Epidermal melanocyte (primary cell): ENCODE measurements around the gene NIN.

Experiments used
- DNase-seq: peaks from one replicate; pipeline ENCODE4 v3.0.0; 2011; ENCODE audit warnings: low spot score; ENCODE audit not compliant: insufficient read length

The NIN gene

DNA sequence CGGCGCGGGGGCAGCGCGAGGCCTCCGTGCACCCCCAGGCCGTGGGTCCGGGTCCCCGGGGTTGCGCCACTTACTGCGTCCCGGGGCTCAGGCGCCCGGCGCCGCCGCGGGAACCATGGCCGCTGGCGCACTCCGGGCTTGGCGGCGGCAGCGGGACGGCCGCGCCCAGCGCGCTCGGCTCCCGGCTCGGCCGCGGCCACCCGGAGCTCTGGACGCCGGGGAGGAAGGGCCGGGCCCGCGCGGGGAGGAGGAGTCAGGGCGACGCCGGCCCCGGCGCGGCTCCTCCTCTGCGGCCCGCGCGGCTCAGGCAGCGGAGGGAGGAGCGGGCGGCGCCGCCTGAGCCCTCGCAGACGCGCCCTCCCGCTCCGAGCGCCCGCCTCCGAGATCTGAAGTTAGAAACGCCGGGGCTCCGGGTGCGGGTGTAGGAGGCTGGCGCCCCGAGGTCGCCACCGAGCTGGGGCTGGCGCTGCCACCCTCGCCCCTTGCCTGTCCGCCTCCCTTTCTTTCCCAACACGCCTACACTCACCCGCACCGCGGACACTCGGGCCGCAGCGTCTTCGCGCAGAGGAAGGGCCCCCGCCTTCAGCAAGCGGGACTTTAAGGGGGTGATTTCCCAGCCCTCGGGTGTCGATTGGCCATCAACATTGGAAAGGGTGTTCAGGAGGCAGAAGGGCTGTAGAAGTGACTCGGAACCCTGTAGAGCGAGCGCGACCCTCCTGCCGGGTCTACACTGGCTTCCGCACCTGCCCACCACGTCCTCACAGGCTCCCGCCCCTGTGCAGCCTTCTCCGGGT lies at the start of gene NIN:
TSS of gene NIN (minus strand) at position 231 of the 794 bp plus-strand sequence. CDS start 9,106 bp downstream, outside the sequence.
- peak; percentile 52 for DNase-seq

- DNase-seq = no peak
Measured at GRCh38 chr14:50875359-50876070, 44.6 kb upstream of the NIN start.

- no peak for DNase-seq
Measured at GRCh38 chr14:50874757-50875156, 43.8 kb upstream of the NIN start.

- DNase-seq = no peak
Measured at GRCh38 chr14:50871914-50872732, 41.2 kb upstream of the NIN start, which contains the start of gene ABHD12B. ABHD12B (plus strand) TSS chr14:50872053; CDS start chr14:50872175, 122 bp downstream.

GRCh38 chr14:50871228-50871627 lies 40.3 kb upstream of the NIN start:
- DNase-seq = no peak

- no peak for DNase-seq
Measured at GRCh38 chr14:50865391-50866076, 34.6 kb upstream of the NIN start.

DNA sequence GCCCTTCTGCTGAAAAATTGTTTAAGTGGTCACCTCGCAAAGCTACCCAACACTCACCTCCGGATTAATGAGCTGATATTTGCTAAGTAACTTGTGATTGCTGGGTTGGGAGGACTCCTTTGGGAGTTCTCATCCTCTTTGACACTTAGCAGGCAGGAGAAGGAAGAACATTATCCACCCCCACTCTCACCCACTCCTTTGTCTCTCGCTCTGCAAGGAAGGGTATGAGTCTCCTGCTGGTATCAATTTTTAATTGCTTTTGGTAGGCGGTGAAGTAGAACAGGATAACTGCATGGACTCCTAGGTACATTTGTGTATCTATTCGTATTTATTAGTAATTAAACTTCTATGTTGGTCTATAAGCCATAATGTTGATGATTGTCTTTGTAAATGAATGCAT lies 34.0 kb upstream of the NIN start:
- peak; percentile 11 for DNase-seq

GRCh38 chr14:50864237-50864636 lies 33.3 kb upstream of the NIN start:
- DNase-seq = no peak

GRCh38 chr14:50862036-50862570 lies 31.1 kb upstream of the NIN start:
- no peak for DNase-seq

GRCh38 chr14:50860478-50861086 lies 29.6 kb upstream of the NIN start:
- DNase-seq = peak; percentile 77

DNA sequence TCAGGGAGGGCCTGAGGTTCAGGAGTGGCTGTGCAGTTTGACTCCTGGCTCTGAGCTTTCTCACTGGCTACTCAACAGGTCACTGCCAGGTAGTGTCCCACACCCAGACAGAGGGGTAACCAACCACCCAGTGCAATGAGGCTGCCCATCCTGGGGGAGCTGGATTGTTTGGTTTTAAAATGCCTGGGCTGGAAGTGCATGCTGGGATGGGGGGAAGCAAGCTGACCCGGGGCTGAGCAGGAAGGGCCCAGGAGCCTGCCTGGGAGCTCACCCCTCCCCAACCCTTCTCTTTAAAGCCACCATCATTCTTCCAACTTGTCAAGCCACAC lies 28.3 kb upstream of the NIN start:
- DNase-seq = no peak

GRCh38 chr14:50856660-50857059 lies 25.7 kb upstream of the NIN start:
- DNase-seq = no peak

DNA sequence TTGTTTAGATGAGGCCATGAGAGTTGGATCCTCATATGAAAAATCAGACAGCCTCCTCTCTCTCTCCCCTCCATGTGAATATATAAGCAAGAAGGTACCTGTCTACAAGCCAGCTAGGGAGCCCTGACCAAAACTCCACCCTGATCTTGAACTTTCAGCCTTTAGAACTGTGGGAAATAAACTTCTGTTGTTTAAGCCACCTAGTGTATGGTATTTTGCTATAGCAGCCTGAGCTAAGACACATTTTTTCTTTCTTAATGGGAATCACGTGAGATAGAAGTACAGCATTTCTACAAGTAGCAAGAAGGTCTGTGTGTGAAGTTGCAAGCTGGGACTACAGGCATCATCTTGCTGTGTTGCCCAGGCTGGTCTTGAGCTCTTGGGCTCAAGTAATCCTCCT lies 24.6 kb upstream of the NIN start:
- DNase-seq = no peak

DNA sequence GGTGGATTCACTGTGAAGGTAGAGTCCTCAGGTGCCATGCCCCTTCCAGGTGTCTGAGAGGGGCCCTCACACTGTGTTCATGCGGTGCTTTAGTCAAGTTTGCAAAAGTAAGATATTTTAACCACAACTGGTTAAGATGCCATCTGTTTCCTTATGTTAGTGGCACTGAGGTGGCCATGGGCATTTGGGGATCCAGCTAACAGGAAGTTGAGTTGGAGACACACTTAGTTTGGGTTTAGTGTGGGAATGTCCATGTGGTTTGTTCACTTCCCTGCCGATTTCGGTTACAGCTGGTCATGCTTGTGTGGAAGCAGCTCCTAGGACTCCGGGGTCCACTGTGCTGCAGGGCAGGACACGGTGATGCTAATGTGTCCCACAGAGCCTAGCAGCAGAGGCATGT lies 23.6 kb upstream of the NIN start:
- DNase-seq = no peak

- no peak for DNase-seq
Measured at GRCh38 chr14:50853891-50854290, 22.9 kb upstream of the NIN start.

GRCh38 chr14:50846226-50846880 lies 15.4 kb upstream of the NIN start:
- no peak for DNase-seq

DNA sequence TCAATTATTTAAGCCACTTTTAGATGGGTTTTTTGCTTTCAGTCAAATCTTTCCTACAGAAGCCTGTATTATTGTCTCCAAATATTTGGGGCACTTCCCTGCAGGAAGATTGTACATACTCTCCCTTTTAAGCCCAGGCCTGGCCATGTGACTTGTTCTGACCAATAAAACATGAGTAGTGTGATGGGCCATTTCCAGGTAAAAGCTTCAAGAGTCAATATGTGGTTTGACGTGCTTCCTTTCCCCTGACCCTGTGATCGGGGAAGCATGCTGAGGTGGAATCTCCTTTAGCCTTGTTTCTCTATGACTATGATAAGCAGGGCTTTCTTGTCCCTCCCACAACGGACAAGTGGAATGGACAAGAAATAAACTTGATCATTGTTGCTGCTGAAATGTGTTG lies 14.2 kb upstream of the NIN start:
- no peak for DNase-seq

GRCh38 chr14:50844391-50844790 lies 13.4 kb upstream of the NIN start:
- no peak for DNase-seq

GRCh38 chr14:50839691-50840090 lies 8.7 kb upstream of the NIN start:
- DNase-seq = no peak

DNA sequence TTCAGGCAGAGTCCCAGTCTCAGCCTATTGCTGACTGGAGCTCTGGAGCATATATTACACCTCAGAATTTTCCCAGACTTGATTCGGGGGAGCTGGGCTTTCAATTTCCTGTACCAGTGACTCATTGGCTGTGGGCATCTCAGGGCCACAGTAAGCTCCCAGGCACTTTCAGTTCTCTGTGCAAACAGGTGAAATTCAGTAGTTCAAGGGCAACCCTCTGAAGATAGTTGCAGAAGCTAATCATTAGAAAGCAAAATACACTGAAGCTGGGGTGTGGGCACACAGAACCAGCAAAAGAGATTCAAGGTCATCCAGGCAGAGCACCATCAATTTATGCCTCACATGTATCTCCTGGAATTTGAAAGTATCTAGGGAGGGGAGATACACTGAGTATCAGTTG lies 8.1 kb upstream of the NIN start:
- no peak for DNase-seq
